Osteoblast (primary cell): Measurements from ENCODE around the gene UBN1. TPM values are rescaled to one million over a fixed set of nuclear protein-coding genes. Genes with fewer than 3 reads are reported as not detected.

ENCODE experiments used
- DNase-seq: peaks from one replicate; pipeline ENCODE4 v3.0.0; 2011; ENCODE audit warnings: low spot score, mixed read lengths; ENCODE audit not compliant: insufficient read length; ENCODE audit errors: missing footprints
- H2AFZ ChIP-seq: 2 replicates; pipeline ENCODE4 v1.6.0; 2011; ENCODE audit warnings: mild to moderate bottlenecking, low read length
- H3K27ac ChIP-seq: 2 replicates; pipeline ENCODE4 v1.5.1; 2011; ENCODE audit warnings: mild to moderate bottlenecking, low read depth, low read length, moderate library complexity
- H3K27me3 ChIP-seq: 2 replicates; pipeline ENCODE4 v1.6.0; 2012; ENCODE audit warnings: mild to moderate bottlenecking, control low read depth, inconsistent platforms, low read length, moderate library complexity; ENCODE audit not compliant: insufficient read depth
- H3K36me3 ChIP-seq: 2 replicates; pipeline ENCODE4 v1.5.1; 2011; ENCODE audit warnings: mild to moderate bottlenecking, low read length, control low read depth, moderate library complexity; ENCODE audit not compliant: insufficient read depth
- H3K4me1 ChIP-seq: 2 replicates; pipeline ENCODE4 v1.5.1; 2011; ENCODE audit warnings: mild to moderate bottlenecking, low read length, control low read depth, moderate library complexity; ENCODE audit not compliant: insufficient read depth
- H3K4me2 ChIP-seq: 2 replicates; pipeline ENCODE4 v1.6.0; 2011; ENCODE audit warnings: mild to moderate bottlenecking, low read length; ENCODE audit not compliant: insufficient read depth
- H3K4me3 ChIP-seq: fragments of 200-600 bp; sonication (generic); 3 replicates; pipeline ENCODE4 v1.5.1; 2012; ENCODE audit warnings: mild to moderate bottlenecking, low read length, inconsistent platforms; ENCODE audit not compliant: insufficient read depth
- H3K79me2 ChIP-seq: 2 replicates; pipeline ENCODE4 v1.6.0; 2012; ENCODE audit warnings: mild to moderate bottlenecking, low read length, control low read depth, inconsistent platforms; ENCODE audit not compliant: insufficient read depth
- H3K9me3 ChIP-seq: 2 replicates; pipeline ENCODE4 v1.5.1; 2011; ENCODE audit warnings: low read depth, low read length, control low read depth
- H4K20me1 ChIP-seq: 2 replicates; pipeline ENCODE4 v1.6.0; 2012; ENCODE audit warnings: mild to moderate bottlenecking, low read length, control low read depth; ENCODE audit not compliant: insufficient read depth
- total RNA-seq: library from RNA; depleted of rRNA; stranded (reverse); fragments of >200 nt; gene quantifications from 2 replicates; pipeline ENCODE4 v1.2.3, GENCODE V29; 2012
- TF ChIP-seq, protein P1 (sequence below): IDR thresholded peaks from 2 replicates; pipeline ENCODE4 v1.5.1; 2011; ENCODE audit warnings: mild to moderate bottlenecking, low read depth, low read length, moderate library complexity; ENCODE audit errors: extremely low read depth

Gene UBN1
- total RNA-seq, 1 donor = 38.4 TPM

DNA sequence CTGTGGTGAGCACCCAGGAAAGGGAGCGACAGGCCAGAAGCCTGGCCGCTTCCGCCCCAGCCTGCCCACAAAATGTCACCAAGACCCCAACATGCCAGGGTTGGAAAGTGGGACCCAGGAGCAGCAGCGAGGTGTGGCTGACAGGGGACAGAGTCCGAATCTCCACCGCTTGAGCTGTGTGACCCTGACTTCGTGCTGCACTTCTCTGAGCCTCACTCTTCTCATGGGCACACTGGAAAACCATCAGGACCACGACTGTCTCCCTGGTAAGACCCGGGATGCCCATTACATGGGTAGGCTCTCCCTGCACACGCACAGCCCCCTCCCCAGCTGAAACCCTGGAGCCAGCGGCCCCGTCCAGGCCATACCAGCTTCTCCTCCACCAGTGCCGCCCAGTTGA, 54.8 kb downstream of the UBN1 start:
- H3K4me1 ChIP-seq = no peaks in the 10 kb centered on the region
- peaks cover 27% of the 10 kb centered on the region for H3K27me3 ChIP-seq
- TF ChIP-seq, protein P1, sequence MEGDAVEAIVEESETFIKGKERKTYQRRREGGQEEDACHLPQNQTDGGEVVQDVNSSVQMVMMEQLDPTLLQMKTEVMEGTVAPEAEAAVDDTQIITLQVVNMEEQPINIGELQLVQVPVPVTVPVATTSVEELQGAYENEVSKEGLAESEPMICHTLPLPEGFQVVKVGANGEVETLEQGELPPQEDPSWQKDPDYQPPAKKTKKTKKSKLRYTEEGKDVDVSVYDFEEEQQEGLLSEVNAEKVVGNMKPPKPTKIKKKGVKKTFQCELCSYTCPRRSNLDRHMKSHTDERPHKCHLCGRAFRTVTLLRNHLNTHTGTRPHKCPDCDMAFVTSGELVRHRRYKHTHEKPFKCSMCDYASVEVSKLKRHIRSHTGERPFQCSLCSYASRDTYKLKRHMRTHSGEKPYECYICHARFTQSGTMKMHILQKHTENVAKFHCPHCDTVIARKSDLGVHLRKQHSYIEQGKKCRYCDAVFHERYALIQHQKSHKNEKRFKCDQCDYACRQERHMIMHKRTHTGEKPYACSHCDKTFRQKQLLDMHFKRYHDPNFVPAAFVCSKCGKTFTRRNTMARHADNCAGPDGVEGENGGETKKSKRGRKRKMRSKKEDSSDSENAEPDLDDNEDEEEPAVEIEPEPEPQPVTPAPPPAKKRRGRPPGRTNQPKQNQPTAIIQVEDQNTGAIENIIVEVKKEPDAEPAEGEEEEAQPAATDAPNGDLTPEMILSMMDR = no peak
- H3K79me2 ChIP-seq = no peaks in the 10 kb centered on the region
- H3K4me3 ChIP-seq = no peak overlapping the region
- H3K9me3 ChIP-seq = no peaks in the 10 kb centered on the region
- no peak overlapping the region for H3K4me2 ChIP-seq
- no peaks in the 10 kb centered on the region for H4K20me1 ChIP-seq
- no peaks in the 10 kb centered on the region for H3K36me3 ChIP-seq
- H2AFZ ChIP-seq = no peak overlapping the region
- H3K27ac ChIP-seq = no peak overlapping the region
- DNase-seq = peak; percentile 60

DNA sequence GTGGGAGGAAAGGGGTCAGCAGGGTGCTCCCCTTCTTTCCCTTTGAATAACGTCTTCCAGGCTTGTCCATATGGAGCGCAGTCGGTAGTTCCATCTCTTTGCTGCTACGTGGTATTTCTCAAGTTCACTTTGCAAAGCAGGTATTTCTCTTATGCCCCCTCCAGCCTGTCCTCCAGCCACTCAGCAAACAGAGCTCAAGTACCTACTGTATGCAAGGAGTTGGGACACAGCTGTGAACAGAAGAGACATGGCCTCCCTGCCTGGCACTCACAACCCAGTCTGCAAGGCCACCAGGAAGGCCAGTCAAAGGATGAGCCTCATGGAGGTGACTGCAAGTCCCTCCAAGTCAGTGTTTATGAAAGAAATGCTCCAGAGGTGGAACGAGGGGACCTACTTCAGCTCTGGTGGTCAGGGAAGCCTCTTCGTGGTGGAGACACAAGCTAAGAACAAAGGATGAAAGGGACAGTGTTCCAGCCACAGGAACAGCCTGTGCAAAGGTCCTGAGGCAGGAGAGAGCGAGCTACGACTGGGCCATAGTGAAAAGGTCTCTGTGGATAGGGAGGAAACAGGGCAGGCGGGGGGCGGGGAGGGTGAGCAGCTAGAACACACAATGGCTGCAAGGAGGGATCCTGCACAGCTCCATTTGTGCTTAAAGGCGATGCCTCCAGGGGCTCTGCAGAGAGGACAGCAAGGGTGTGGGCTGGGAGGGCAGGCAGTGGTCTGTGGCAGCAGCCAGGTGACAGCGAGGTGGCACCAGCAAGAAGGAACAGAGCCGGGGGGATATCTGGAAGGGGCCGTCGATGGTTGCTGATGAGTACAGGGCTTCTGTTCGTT, 57.0 kb downstream of the UBN1 start:
- H3K4me2 ChIP-seq = no peak overlapping the region
- H3K9me3 ChIP-seq = no peaks in the 10 kb centered on the region
- H2AFZ ChIP-seq = no peak overlapping the region
- no peaks in the 10 kb centered on the region for H3K36me3 ChIP-seq
- peak; percentile 46 for DNase-seq
- H3K27me3 ChIP-seq = peaks cover 25% of the 10 kb centered on the region
- TF ChIP-seq, protein P1 = no peak
- H3K79me2 ChIP-seq = no peaks in the 10 kb centered on the region
- H4K20me1 ChIP-seq = no peaks in the 10 kb centered on the region
- H3K27ac ChIP-seq = no peak overlapping the region
- H3K4me1 ChIP-seq = no peaks in the 10 kb centered on the region
- no peak overlapping the region for H3K4me3 ChIP-seq

DNA sequence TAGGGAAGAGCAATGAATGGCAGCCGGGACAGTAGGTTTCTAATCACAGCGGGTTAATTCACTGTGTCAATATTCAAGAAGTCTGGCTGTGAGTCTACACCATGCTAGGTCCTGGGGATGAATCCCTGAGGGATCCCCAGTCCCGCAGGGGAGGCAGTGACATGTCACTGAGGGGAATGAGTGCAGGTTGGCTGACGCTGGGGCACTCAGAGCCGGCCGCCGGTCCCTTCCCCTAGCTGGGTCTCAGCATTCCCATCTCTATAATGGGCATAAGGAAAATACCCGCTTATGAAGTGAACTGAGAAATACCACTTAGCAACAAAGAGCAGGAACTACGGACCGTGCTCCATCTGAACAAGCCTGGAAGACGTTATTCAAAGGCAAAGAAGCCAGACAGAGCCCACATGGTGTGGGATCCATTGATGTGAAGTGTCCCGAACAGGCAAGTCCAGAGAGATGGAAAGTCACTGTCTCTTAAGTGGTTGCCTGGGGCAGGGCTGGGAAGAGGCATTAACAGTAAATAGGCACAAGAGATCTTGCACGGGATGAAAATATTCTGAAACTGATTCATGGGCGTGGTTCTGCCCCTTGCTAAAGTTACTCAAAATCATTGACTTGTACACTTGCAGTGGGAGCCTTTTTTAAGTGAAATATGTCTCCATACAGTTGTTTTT, 57.8 kb downstream of the UBN1 start:
- H3K4me2 ChIP-seq = no peak overlapping the region
- H3K27ac ChIP-seq = no peak overlapping the region
- no peaks in the 10 kb centered on the region for H3K79me2 ChIP-seq
- peak; percentile 31 for DNase-seq
- H3K4me1 ChIP-seq = no peaks in the 10 kb centered on the region
- H3K9me3 ChIP-seq = no peaks in the 10 kb centered on the region
- TF ChIP-seq, protein P1 = no peak
- no peaks in the 10 kb centered on the region for H4K20me1 ChIP-seq
- H3K4me3 ChIP-seq = no peak overlapping the region
- no peak overlapping the region for H2AFZ ChIP-seq
- H3K27me3 ChIP-seq = peaks cover 21% of the 10 kb centered on the region
- no peaks in the 10 kb centered on the region for H3K36me3 ChIP-seq

DNA sequence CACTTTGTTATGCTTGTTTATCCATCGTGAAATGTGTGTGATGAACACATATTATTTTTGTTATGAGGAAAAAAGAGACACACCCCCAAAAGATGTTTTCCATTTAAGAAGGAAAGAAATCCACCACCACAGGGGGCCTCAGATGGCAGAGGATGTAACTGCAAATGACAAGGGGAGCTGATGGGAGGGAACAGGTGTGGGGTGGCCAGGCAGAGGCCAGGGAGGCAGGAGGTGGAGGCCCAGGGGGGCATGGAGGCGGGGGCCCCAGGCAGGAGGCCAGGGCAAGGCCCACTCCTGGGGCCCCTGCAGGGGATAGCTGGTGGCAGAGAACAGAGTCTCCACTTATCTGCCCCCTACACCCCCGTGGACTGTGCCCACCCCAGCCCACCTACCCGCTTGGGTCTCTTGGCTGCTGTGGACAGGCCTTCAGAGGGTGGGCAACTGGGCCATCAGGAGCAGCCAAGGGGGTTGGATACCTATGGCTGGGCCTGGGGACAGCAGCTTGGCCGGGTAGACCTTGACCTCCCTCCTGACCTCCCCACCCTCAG, 61.6 kb downstream of the UBN1 start:
- H3K4me3 ChIP-seq = no peak overlapping the region
- no peak overlapping the region for H2AFZ ChIP-seq
- H3K27ac ChIP-seq = no peak overlapping the region
- TF ChIP-seq, protein P1 = no peak
- no peak overlapping the region for H3K4me2 ChIP-seq
- no peaks in the 10 kb centered on the region for H4K20me1 ChIP-seq
- no peaks in the 10 kb centered on the region for H3K79me2 ChIP-seq
- H3K4me1 ChIP-seq = no peaks in the 10 kb centered on the region
- no peaks in the 10 kb centered on the region for H3K36me3 ChIP-seq
- peak; percentile 58 for DNase-seq
- H3K27me3 ChIP-seq = peaks cover 14% of the 10 kb centered on the region
- no peaks in the 10 kb centered on the region for H3K9me3 ChIP-seq
